MM.1S (cell line): Measurements from ENCODE around the gene BMPR1A.

Source experiments
- DNase-seq: peaks from one replicate; pipeline ENCODE4 v3.0.0-alpha.2; 2015
- H2AFZ ChIP-seq: fragments of 300-600 bp; sonication (generic); 2 replicates; pipeline ENCODE4 v1.6.0; 2016; ENCODE audit warnings: antibody characterized with exemption, low read length
- H3F3A ChIP-seq: fragments of 300-600 bp; sonication (generic); 2 replicates; pipeline ENCODE4 v1.6.1; 2016; ENCODE audit warnings: mild to moderate bottlenecking, antibody characterized with exemption, low read length, moderate library complexity, mixed read lengths; ENCODE audit not compliant: insufficient read depth
- H3K27ac ChIP-seq: fragments of 300-600 bp; sonication (generic); 2 replicates; pipeline ENCODE4 v1.5.1; 2016; ENCODE audit warnings: mild to moderate bottlenecking, low read length
- H3K27me3 ChIP-seq: fragments of 300-600 bp; sonication (generic); replicated peaks from 2 replicates; pipeline ENCODE4 v1.6.0; 2016; ENCODE audit warnings: low read length; ENCODE audit not compliant: insufficient read depth
- H3K36me3 ChIP-seq: fragments of 300-600 bp; sonication (generic); replicated peaks from 2 replicates; pipeline ENCODE4 v1.6.1; 2016; ENCODE audit warnings: mild to moderate bottlenecking, low read length, mixed read lengths; ENCODE audit not compliant: insufficient read depth
- H3K4me1 ChIP-seq: fragments of 300-600 bp; sonication (generic); 2 replicates; pipeline ENCODE4 v1.6.1; 2016; ENCODE audit warnings: low read length, mixed read lengths
- H3K4me2 ChIP-seq: fragments of 300-600 bp; sonication (generic); 2 replicates; pipeline ENCODE4 v1.6.0; 2016; ENCODE audit warnings: low read depth, low read length
- H3K4me3 ChIP-seq: fragments of 300-600 bp; sonication (generic); 2 replicates; pipeline ENCODE4 v1.5.1; 2016; ENCODE audit warnings: low read length, mixed read lengths
- H3K79me2 ChIP-seq: fragments of 300-600 bp; sonication (generic); 2 replicates; pipeline ENCODE4 v1.6.1; 2016; ENCODE audit warnings: mixed run types, low read length, mixed read lengths
- H3K9ac ChIP-seq: fragments of 300-600 bp; sonication (generic); 2 replicates; pipeline ENCODE4 v1.6.1; 2016; ENCODE audit warnings: low read length, mixed read lengths
- H3K9me2 ChIP-seq: fragments of 300-600 bp; sonication (generic); replicated peaks from 2 replicates; pipeline ENCODE4 v1.6.1; 2016; ENCODE audit warnings: mild to moderate bottlenecking, low read length, mixed read lengths; ENCODE audit not compliant: insufficient read depth
- H3K9me3 ChIP-seq: fragments of 300-600 bp; sonication (generic); replicated peaks from 2 replicates; pipeline ENCODE4 v1.6.1; 2016; ENCODE audit warnings: mild to moderate bottlenecking, low read length, mixed read lengths; ENCODE audit not compliant: insufficient read depth
- H4K20me1 ChIP-seq: fragments of 300-600 bp; sonication (generic); 2 replicates; pipeline ENCODE4 v1.6.1; 2016; ENCODE audit warnings: mild to moderate bottlenecking, low read length, moderate library complexity, mixed read lengths; ENCODE audit not compliant: insufficient read depth
- EZH2 ChIP-seq: fragments of 300-600 bp; sonication (generic); optimal IDR thresholded peaks from 2 replicates; pipeline ENCODE3; 2017; ENCODE audit warnings: low read depth, mild to moderate bottlenecking, antibody characterized with exemption, low read length, mixed read lengths
- EZH2phosphoT487 ChIP-seq: fragments of 300-600 bp; sonication (generic); IDR thresholded peaks from 2 replicates; pipeline ENCODE4 v1.6.1; 2018; ENCODE audit warnings: antibody characterized with exemption, low read length
- TF ChIP-seq, protein P1 (sequence below): fragments of 300-600 bp; sonication (generic); IDR thresholded peaks from 2 replicates; pipeline ENCODE4 v1.5.1; 2016; ENCODE audit warnings: antibody characterized with exemption, low read length, mixed read lengths

BMPR1A gene

DNA sequence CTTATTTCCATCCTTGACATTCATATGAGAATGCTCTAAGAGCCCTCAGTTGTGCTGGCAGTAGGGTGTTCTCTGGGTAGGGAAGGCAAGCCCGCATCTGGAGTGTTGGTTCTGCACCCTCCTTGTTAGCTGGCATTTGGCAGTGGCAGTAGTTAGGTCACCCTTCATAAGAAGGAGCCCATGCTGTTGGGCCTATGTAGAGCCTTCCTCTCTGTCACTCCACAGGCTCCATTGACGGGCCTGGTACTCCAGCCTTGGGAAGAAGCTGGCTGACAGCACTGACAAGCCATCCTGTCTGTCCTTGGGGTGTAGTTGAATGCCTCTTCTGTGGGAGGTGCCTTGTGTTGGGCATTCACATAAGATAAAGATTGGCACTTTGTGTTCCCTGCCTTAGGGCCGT, 89.7 kb downstream of the BMPR1A start:
- no peaks in the 10 kb centered on the region for H3K9me3 ChIP-seq
- no peak overlapping the region for H2AFZ ChIP-seq
- no peak overlapping the region for H3K9ac ChIP-seq
- no peaks in the 10 kb centered on the region for H3F3A ChIP-seq
- no peaks in the 10 kb centered on the region for H3K36me3 ChIP-seq
- H3K4me3 ChIP-seq = no peak overlapping the region
- no peak overlapping the region for H3K27ac ChIP-seq
- H3K27me3 ChIP-seq = no peaks in the 10 kb centered on the region
- DNase-seq = no peak
- no peaks in the 10 kb centered on the region for H3K9me2 ChIP-seq
- TF ChIP-seq EZH2 = no peak
- TF ChIP-seq EZH2phosphoT487 = no peak
- TF ChIP-seq, protein P1, sequence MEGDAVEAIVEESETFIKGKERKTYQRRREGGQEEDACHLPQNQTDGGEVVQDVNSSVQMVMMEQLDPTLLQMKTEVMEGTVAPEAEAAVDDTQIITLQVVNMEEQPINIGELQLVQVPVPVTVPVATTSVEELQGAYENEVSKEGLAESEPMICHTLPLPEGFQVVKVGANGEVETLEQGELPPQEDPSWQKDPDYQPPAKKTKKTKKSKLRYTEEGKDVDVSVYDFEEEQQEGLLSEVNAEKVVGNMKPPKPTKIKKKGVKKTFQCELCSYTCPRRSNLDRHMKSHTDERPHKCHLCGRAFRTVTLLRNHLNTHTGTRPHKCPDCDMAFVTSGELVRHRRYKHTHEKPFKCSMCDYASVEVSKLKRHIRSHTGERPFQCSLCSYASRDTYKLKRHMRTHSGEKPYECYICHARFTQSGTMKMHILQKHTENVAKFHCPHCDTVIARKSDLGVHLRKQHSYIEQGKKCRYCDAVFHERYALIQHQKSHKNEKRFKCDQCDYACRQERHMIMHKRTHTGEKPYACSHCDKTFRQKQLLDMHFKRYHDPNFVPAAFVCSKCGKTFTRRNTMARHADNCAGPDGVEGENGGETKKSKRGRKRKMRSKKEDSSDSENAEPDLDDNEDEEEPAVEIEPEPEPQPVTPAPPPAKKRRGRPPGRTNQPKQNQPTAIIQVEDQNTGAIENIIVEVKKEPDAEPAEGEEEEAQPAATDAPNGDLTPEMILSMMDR = no peak
- H3K4me2 ChIP-seq = no peak overlapping the region
- H4K20me1 ChIP-seq = no peaks in the 10 kb centered on the region
- no peaks in the 10 kb centered on the region for H3K4me1 ChIP-seq
- no peaks in the 10 kb centered on the region for H3K79me2 ChIP-seq

DNA sequence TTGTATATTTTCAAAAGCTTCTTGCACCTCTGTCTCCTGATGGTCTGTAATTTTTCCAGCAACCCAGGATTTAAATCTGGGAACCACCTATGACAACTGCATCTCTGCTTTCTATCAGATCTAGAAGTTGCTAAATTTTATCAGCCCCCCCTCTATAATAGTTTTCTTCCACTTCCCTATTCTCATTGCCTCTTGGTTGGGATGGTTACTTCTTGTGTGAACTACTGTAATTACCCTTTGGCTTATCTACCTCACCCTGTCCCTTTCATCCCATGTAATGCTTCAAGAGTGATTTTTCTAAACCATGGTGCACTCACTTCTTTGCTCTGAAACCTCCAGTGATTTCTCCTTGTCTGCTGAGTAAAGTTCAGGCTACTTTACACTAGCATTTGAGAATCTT, 92.3 kb downstream of the BMPR1A start:
- Histone ChIP-seq H3K27ac (no peak overlapping the region), H3K9me3 (no peaks in the 10 kb centered on the region), H3K4me3 (no peak overlapping the region), H4K20me1 (no peaks in the 10 kb centered on the region), H2AFZ (no peak overlapping the region), H3K4me1 (no peaks in the 10 kb centered on the region), H3K27me3 (no peaks in the 10 kb centered on the region), H3F3A (no peaks in the 10 kb centered on the region), H3K9ac (no peak overlapping the region), H3K79me2 (no peaks in the 10 kb centered on the region), H3K4me2 (no peak overlapping the region), H3K36me3 (no peaks in the 10 kb centered on the region), H3K9me2 (no peaks in the 10 kb centered on the region)
- TF ChIP-seq EZH2phosphoT487 (no peak), EZH2 (no peak)
- TF ChIP-seq, protein P1 = no peak
- no peak for DNase-seq

DNA sequence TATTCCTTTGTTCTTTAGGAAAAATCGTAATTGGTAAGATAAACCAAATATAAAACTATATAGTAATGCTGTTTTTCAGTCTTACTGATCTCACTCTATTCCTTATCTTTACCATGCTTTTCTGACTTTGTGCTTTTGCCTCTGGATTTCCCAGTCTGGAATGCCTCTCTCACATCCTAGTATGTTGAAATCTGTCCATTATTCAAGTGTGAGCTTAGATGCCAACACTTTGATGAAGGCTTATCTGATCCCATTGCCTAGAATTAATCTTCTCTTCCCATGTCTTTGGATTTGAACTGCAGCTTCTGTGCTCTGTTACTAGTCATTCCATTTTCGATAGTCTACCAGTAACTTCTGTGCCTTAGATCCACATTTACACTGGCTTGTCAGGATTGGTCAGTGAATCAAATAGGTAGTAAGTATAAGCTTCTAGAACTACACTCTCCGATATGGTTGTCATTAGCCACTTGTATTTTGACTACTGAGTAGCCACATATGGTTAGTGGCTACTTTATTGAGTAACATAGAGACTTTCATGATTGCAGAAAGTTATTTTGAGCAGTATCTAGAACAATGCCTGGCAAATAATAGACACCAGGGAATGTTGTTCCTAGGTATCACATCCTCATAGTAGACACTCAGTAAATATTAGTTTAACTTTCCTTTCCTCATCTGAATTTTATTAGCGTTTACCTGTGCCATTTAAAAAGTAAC, 92.9 kb downstream of the BMPR1A start:
- H3K9me2 ChIP-seq = no peaks in the 10 kb centered on the region
- no peak overlapping the region for H3K9ac ChIP-seq
- H3F3A ChIP-seq = no peaks in the 10 kb centered on the region
- no peak for DNase-seq
- H3K4me2 ChIP-seq = no peak overlapping the region
- H3K27ac ChIP-seq = no peak overlapping the region
- no peaks in the 10 kb centered on the region for H3K36me3 ChIP-seq
- TF ChIP-seq, protein P1 = no peak
- no peak for TF ChIP-seq EZH2phosphoT487
- no peak for TF ChIP-seq EZH2
- H2AFZ ChIP-seq = no peak overlapping the region
- no peaks in the 10 kb centered on the region for H4K20me1 ChIP-seq
- no peaks in the 10 kb centered on the region for H3K9me3 ChIP-seq
- no peak overlapping the region for H3K4me3 ChIP-seq
- no peaks in the 10 kb centered on the region for H3K4me1 ChIP-seq
- no peaks in the 10 kb centered on the region for H3K79me2 ChIP-seq
- H3K27me3 ChIP-seq = no peaks in the 10 kb centered on the region
